Retina (tissue), 1 donor: ENCODE measurements around the gene ZNF816.
"Not testable (repeated sequence)": the region's sequence is repeated elsewhere in the genome, so short reads cannot be mapped to it uniquely, and the experiment has no call there.

ENCODE experiments used
- DNase-seq: peaks from one replicate; pipeline ENCODE4 v3.0.0-alpha.2; 2016

ZNF816 gene

DNA sequence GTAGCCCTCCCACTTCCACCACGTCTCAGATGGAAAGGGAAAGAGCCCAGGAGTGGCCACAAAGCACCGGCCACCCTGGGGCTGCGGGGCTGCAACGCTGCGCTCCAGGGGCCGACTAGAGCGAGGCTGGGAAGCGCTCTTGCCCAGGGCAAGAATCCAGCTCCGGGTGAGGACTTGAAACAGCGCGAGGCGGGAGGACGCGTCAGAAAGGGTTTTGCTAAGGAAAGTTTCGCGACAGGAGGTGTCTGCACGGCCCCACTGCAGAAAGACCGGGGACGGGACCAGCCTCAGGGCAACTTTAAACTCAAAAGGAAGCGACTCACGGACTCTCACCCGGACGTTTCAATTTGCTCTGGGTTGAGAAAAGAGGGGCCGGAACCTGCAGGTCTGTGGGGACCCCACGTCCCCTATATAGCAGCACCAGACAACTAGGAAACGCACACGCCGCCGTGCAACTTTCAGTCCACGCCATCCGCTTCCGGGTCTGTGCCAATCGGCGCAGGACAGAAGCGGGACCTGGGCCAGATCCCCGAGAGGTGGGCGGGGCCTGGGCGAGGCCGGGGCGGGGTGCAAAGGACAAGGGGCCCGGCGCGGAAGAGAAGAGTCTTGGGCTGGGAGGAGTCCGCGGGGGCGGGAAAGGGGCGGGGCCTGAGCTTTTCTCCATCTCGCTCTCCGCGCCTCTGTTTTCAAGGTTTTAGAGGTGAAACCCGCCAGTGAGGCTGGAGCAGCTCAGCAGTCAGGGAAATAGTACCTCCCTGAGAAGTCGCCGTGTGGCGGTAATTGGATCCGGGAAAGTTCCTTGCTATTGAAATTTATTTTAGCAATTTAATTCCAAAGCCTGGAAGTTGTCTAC is at the start of gene ZNF816:
Gene ZNF816 (minus strand): TSS at position 488 of the 853 bp plus-strand sequence. CDS start 6,792 bp downstream, outside the sequence.
- peak; percentile 86 for DNase-seq

DNA sequence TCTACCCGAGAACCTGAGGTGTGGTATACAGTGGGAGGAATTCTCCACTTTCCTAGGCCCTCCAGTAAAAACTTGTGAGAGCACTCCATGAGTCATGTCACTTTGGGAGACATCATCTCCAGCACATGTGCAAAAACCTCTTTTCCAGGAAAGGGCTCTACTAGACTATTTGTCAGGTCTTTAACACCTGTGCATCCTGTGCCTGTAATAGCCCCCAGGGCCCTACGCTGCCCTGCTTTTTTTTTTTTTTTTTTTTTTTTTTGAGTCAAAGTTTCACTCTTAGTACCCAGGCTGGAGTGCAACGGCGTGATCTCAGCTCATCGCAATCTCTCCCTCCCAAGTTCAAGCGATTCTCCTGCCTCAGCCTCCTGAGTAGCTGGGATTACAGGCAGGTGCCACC is 49.3 kb upstream of the ZNF816 start:
- DNase-seq, result no peak

DNA sequence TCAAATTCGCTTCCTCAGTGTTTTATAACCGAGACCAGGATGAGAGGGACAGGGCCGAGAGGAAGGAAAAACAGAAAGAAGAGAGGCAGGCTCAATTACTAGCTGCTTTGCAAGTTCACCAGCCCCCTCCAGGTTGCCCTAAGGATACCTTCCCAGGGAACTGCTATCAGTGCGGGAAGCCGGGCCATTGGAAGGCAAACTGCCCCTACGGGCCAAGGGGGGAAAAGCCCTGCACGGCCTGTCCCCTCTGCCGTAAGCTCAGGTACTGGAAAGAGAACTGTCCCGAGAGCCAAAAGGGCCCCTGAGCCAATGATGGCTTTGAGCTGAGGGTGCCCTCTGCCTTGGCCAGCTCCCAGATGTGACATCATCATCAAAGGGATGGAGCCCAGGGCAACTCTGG is 47.8 kb upstream of the ZNF816 start:
- no peak for DNase-seq

GRCh38 chr19:53008061-53008778 is 45.5 kb upstream of the ZNF816 start:
- no peak for DNase-seq

- DNase-seq, result no peak
Measured at GRCh38 chr19:53007606-53008005, 44.9 kb upstream of the ZNF816 start.

GRCh38 chr19:53007200-53007599 is 44.5 kb upstream of the ZNF816 start:
- DNase-seq, result no peak

- no peak for DNase-seq
Measured at GRCh38 chr19:53004242-53004641, 41.6 kb upstream of the ZNF816 start.

- DNase-seq, result no peak
Measured at GRCh38 chr19:53002479-53002878, 39.8 kb upstream of the ZNF816 start.

DNA sequence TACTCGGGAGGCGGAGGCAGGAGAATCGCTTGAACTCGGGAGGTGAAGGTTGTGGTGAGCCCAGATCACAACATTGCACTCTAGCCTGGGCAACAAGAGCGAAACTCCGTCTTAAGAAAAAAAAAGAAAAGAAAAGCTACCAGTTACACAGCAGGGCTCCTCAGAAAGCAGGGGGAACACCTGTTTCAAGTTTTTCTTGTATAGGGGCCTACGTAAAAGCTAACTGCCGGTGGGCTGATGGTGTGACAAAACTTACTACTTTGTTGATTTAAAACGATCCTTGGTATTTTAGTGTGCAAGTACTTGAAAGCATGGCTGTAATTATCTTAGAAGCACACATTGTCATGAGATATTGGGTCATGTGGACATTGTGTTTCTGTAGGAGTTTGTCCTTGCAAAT is 35.3 kb upstream of the ZNF816 start:
- DNase-seq, result no peak

GRCh38 chr19:52995711-52996110 is 33.0 kb upstream of the ZNF816 start:
- no peak for DNase-seq

GRCh38 chr19:52993342-52994178 is 30.9 kb upstream of the ZNF816 start:
- DNase-seq, result peak; percentile 84

GRCh38 chr19:52992109-52993004 is 29.7 kb upstream of the ZNF816 start:
- peak; percentile 48 for DNase-seq

DNA sequence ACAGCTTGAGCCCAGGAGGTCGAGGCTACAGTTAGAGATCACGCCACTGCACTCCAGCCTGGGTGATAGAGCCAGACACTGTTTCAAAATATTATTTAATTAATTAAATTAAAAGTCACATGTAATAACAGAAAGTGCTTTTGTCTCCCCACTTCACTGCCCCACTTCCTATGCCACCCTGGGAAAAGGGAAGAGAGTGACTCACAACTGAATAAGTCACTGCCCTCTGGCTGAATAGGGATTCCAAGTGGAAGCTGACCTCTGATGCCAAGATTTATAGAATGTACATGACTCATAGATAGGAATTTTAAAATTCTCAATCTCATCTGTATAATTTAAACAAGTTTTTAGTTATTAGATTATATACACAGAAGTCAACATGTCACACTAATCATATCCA is 28.8 kb upstream of the ZNF816 start:
- DNase-seq, result no peak

DNA sequence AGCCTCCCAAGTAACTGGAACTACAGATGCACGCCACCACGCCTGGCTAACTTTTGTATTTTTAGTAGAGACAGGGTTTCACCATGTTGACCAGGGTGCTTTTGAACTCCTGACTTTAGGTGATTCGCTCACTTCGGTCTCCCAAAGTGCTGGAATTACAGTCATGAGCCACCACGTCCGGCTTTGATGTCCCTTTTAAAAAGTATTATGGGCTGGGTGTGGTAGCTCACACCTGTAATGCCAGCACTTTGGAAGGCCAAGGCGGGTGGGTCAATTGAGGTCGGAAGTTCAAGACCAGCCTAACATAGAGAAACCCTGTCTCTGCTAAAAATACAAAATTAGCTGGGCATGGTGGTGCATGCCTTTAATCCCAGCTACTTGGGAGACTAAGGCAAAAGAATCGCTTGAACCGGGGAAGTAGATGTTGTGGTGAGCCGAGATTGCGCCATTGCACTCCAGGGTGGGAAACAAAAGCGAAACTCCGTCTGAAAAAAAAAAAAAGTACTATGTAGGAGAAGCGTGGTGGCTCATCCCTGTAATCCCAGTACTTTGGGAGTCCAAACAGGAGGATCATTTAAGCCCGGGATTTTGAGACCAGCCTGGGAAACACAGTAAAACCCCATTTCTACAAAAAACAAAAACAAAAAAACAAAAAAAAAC is 28.2 kb upstream of the ZNF816 start:
- DNase-seq, result no peak

GRCh38 chr19:52988506-52988905 is 25.8 kb upstream of the ZNF816 start:
- no peak for DNase-seq

GRCh38 chr19:52987221-52987620 is 24.5 kb upstream of the ZNF816 start:
- DNase-seq, result no peak

DNA sequence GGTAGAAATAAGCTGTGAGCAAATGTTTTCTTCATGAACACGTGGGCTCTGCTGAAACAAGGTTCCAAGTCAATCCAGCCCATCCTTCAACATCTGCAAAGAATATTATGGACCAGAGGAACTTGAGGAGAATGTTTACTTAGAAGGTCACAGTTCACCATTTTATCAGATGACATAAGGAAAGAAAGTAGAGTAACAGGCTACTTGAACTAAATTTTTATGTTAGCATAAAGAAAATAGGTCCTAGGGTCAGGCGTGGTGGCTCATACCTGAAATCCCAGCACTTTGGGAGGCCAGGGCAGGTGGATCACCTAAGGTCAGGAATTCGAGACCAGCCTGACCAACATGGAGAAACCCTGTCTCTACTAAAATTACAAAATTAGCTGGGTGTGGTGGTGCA is 20.5 kb upstream of the ZNF816 start:
- DNase-seq, result not testable (repeated sequence)

- DNase-seq, result no peak
Measured at GRCh38 chr19:52981329-52981728, 18.6 kb upstream of the ZNF816 start.

- DNase-seq, result no peak
Measured at GRCh38 chr19:52967772-52968171, 5.1 kb upstream of the ZNF816 start.

DNA sequence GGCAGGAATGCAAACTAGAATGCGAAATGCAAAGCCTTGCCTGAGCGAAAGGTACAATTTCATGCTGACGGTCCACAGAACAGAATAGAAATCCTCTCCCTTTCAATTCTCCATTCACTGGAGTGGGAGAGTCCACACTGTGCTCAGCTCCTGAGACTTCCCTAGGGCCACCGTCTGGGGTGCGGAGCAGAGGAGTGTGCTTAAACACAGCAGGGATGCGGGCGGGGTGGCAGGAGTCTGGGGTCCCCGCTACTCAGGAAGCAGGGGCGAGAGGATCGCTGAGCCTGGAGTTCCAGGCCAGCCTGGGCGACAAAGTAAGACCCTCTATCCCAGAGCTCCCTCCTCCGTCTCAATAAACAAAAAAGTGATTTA is 552 bp upstream of the ZNF816 start:
- peak; percentile 79 for DNase-seq

GRCh38 chr19:52961981-52962380 is 700 bp downstream of the ZNF816 start:
- no peak for DNase-seq
